GM21515 (cell line): ENCODE data around the gene SLC26A8.
"Not testable (repeated sequence)": the region's sequence is repeated elsewhere in the genome, so short reads cannot be mapped to it uniquely, and the experiment has no call there.

Source experiments
- ATAC-seq: cut with Tn5 transposase; IDR thresholded peaks from one replicate; pipeline ENCODE4 v1.9.1; 2021; ENCODE audit not compliant: unreplicated experiment

Gene SLC26A8

GRCh38 chr6:35954333-35954732 is 70.1 kb downstream of the SLC26A8 start:
- ATAC-seq, result no peak

DNA sequence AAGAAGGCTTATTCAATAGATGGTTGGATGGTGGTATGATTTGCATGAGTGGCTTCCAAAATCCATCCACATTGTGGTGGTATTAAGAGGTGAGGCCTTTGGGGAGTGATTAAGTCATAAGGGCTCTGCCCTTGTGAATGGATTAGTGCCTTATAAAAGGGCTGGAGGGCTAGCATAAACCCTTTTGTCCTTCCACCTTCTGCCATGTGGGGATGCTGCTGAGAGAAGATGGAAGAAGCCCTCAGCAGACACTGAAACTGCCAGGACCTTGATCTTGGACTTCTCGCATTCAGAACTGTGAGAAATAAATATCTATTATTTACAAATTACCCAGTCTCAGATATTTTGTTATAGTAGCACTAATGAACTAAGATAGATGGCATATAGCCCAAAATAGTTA is 75.7 kb downstream of the SLC26A8 start:
- no peak for ATAC-seq

DNA sequence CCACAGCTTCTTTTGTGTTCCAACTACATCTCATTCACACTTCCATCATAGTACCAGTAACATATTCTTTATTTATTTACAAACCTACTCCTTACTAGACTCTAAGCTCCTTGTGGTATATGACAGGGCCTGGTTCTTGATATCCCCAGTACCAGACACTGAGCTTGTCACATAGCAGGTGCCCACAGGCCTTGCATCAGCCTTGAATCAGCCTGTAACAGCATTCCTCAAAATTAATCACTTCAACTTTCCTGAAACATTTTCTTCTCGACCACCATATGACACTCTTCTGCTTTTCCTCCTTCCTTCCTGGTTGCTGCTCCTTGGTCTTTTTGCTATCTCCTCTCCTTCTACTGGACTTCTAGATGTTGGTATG is 78.8 kb downstream of the SLC26A8 start:
- no peak for ATAC-seq

GRCh38 chr6:35943390-35943789 is 81.1 kb downstream of the SLC26A8 start:
- no peak for ATAC-seq

- ATAC-seq, result no peak
Measured at GRCh38 chr6:35942355-35942754, 82.1 kb downstream of the SLC26A8 start.

- not testable (repeated sequence) for ATAC-seq
Measured at GRCh38 chr6:35941170-35941569, 83.3 kb downstream of the SLC26A8 start.

GRCh38 chr6:35940014-35940413 is 84.4 kb downstream of the SLC26A8 start:
- not testable (repeated sequence) for ATAC-seq

DNA sequence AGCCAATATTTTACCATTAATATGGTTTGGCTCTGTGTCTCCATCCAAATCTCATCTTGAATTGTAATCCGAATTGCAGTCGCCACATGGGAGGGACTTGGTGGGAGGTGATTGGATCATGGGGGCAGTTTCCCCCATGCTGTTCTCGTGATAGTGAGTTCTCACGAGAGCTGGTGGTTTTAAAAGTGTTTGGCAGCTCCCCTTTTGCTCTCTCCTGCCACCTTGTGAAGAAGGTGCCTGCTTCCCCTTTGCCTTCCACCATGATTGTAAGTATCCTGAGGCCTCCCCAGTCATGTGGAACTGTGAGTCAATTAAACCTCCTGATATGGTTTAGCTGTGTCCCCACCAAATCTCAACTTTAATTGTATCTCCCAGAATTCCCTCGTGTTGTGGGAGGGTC is 85.2 kb downstream of the SLC26A8 start:
- not testable (repeated sequence) for ATAC-seq

DNA sequence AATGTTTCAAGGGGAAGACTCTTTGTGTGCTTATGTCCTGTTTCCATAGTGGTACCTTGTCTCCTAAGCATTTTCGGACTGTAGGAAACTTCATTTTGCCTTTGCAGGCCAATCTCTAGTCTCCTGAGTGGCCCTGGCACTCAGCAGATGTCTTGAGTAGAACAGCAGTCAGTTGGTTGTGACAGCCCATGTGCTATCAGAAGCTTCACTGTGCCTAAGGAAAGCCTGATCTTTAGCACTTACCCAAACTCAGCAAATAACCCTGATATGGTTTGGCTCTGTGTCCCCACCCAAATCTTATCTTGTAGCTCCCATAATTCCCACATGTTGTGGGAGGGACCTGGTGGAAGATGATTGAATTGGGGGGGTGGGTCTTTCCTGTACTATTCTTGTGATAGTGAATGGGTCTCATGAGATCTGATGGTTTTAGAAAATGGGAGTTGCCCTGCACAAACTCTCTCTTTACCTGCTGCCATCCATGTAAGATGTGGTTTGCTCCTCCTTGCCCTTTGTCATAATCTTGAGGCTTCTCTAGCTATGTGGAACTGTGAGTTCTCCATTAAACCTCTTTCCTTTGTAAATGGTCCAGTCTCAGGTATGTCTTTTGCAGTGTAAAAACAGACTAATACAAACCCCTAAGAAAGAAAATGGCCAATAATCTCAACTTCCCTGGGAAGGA is 87.6 kb downstream of the SLC26A8 start:
- no peak for ATAC-seq

- no peak for ATAC-seq
Measured at GRCh38 chr6:35935469-35935868, 89.0 kb downstream of the SLC26A8 start.

GRCh38 chr6:35933844-35934243 is 90.6 kb downstream of the SLC26A8 start:
- ATAC-seq, result no peak

- ATAC-seq, result not testable (repeated sequence)
Measured at GRCh38 chr6:35931873-35932272, 92.6 kb downstream of the SLC26A8 start.

- no peak for ATAC-seq
Measured at GRCh38 chr6:35931120-35931561, 93.3 kb downstream of the SLC26A8 start.

DNA sequence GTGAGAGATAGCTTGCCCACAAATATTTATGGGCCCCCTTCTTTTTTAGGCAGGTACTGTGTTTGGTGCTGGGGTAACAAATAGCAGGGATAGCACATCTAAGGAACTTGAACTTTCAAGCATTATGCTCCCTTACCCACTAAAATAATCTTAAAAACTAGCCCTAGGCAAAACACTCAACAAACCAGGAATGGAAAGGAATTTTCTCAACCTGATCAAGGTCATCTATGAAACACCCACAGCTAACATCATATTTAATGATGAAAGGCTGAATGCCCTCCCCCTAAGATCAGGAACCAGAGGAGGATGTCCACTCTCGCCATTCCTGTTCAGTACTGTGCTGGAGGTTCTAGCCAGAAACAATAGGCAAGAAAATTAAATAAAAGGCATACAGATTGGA is 94.8 kb downstream of the SLC26A8 start:
- no peak for ATAC-seq

- no peak for ATAC-seq
Measured at GRCh38 chr6:35926509-35927215, 97.8 kb downstream of the SLC26A8 start.

DNA sequence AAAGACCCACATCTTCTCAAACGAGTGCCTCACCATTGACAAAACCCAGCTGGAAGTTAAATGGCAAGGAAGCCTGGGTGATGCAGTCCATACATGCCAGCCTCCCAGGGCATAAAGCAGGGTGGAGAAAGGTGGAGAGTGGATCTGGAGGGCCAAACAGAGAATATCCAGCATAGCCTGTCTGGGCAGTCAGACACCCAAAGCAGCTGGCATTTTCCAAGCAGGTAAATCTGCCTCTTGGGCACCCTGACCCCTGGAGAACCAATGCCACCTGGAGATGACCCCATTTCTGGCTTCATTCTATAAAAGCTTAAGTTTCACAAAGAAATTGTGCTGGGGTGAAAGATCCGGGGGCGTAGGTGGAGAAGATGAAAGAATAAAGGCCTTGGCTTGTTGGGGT is 98.5 kb downstream of the SLC26A8 start:
- ATAC-seq, result no peak

- no peak for ATAC-seq
Measured at GRCh38 chr6:35924146-35924545, 100.3 kb downstream of the SLC26A8 start.

GRCh38 chr6:35922139-35922554 is 102.3 kb downstream of the SLC26A8 start:
- no peak for ATAC-seq

DNA sequence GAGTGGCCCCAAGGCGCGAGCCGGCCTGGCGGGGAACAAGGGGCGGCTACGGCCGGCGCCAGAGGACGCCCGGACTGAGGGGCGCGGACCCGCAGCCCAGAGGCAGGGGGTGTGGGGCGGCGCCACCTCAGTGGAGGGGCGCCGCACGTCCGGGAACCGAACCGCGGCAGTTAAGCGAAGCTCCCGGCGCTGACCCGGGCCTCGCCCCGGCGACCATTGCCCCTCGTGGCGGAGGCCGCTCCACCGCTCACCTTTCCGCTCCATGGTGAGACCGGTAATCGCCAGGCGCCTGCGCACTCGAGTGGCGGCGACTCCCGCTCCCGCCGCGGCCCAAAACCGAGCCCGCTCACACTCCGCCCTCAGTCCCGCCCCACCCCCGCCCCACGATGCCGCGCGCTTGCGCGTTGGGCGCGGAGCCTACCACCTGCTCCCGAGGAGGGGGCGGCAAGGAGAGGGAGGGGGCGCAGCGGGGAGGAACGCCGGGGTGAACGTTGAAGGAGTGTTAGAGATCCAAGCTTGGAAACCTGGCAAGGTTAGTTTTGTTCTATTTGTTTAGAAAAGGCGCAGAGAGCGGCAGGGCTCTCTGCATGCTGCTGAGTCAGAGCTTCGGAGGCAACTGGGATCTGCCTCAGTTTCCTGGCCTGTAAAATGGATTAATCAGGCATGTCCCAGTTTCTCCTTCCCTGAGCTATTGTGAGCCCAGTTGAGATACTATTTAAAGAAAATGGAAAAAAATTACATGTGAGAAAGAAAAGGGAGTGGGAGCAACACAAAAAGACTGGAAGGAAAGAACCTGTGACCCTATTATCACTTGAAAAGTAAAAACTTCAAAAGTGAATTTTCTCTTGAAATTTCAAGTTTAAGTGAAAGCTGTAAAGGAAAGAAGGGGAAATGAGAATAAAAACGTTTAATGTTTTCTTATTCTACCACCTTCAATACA is 103.4 kb downstream of the SLC26A8 start, which contains the start of gene SRPK1:
Gene SRPK1, minus strand, starts transcription at position 306 of the 940 bp plus-strand sequence. Its CDS starts 42 bp downstream, at position 264.
- peak; percentile 78 for ATAC-seq

DNA sequence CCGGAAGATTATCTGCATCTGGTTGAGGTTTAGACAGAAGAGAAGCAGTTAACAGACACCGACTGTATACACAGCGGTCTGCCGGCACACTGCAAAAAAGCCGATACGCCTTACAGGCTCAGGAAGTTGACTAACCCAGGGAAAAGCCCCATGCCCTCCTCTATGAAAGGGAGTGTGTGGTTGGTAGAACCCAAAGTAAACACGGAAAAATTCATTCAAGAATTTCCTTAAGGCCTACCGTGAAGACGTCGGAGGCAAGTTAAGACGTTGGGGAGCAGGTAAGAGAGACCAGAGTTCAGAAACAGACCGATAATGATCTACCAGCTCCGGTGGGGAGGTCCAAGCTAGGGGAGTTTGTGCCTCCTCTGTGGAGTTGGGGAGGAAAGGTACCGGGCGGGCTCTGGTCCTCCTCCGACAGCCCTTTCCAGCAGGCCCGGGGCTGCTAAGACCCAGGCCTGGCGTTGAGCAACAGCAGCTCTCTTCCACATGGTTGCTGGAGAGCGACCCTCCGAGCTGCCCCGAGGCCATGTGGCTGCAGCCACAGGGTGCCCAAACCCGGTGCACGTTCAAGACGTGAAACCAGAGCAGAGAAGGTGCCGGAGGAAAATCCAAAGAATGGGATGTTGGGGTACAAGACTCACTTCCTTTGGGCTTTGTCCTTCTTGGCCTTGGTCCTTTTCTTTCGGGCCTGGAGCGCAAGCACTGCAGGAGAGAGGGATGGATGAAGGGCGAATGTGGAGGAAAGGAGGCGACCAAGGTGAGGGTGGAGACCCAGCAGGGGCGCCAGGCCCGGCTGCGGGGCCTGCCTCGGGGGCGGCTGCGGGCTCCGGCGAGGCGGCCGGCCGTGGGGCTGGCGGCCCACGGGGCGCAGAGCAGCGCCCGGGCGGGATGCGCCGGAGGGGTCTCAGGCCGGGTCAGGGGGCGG is 104.4 kb downstream of the SLC26A8 start:
- peak; percentile 34 for ATAC-seq
